HEK293 (cell line): Measurements from ENCODE around the gene TMEM214.

ENCODE experiments used
- CTCF ChIA-PET: fragments of 350-600 bp; formaldehyde crosslinking; extraction: SDS; loops from one replicate; lab custom pipeline; 2021; ENCODE audit warnings: antibody characterized with exemption; lab: Yijun Ruan, JAX
- POLR2A ChIA-PET: fragments of 300-600 bp; formaldehyde crosslinking; extraction: SDS; loops from one replicate; lab custom pipeline; 2020; ENCODE audit warnings: antibody characterized with exemption, inconsistent platforms; lab: Yijun Ruan, JAX
- H3K27ac ChIP-seq: fragments of 200-500 bp; sonication (Bioruptor generic); 2 replicates; pipeline ENCODE4 v1.5.1; 2014; ENCODE audit warnings: low read depth, low read length, control low read depth, inconsistent platforms; ENCODE audit errors: extremely low read depth
- H3K36me3 ChIP-seq, 2 experiments: fragments of 200-500 bp in 1 of 2; sonication (Bioruptor generic) in 1 of 2; 1 replicate in 1 of 2; 2 replicates in 1 of 2; pipeline ENCODE4 v1.5.1; 2014 to 2017; ENCODE audit warnings: inconsistent platforms in 2 of 2, low read length in 2 of 2; ENCODE audit not compliant: control insufficient read depth in 2 of 2, insufficient read depth in 1 of 2
- H3K4me1 ChIP-seq: fragments of 200-500 bp; sonication (Bioruptor generic); 2 replicates; pipeline ENCODE4 v1.5.1; 2014; ENCODE audit warnings: mild to moderate bottlenecking, low read length, inconsistent platforms; ENCODE audit not compliant: control insufficient read depth, insufficient read depth
- H3K4me3 ChIP-seq: 2 replicates; pipeline ENCODE4 v1.5.1; 2011; ENCODE audit warnings: low read depth, mild to moderate bottlenecking, control low read depth, low read length, moderate library complexity
- H3K9me3 ChIP-seq: fragments of 200-500 bp; sonication (Bioruptor generic); 2 replicates; pipeline ENCODE4 v1.5.1; 2014; ENCODE audit warnings: low read depth, low read length, inconsistent platforms; ENCODE audit not compliant: control insufficient read depth, insufficient read depth
- GLI2 ChIP-seq: fragments of 450-650 bp; formaldehyde crosslinking; IDR thresholded peaks from 2 replicates; pipeline ENCODE4; 2017; ENCODE audit warnings: missing biosample characterization, missing genetic modification characterization, low read depth, borderline replicate concordance
- HOXC10 ChIP-seq: sonication (generic); formaldehyde crosslinking; IDR thresholded peaks from 2 replicates; pipeline ENCODE4 v1.8.1; 2023; ENCODE audit warnings: mild to moderate bottlenecking, missing genetic modification reagents
- IKZF3 ChIP-seq: fragments of 450-650 bp; IDR thresholded peaks from 2 replicates; pipeline ENCODE4 v1.5.0; 2018; ENCODE audit warnings: missing biosample characterization, mild to moderate bottlenecking, missing genetic modification characterization, moderate library complexity
- KLF9 ChIP-seq: fragments of 450-650 bp; formaldehyde crosslinking; IDR thresholded peaks from 2 replicates; pipeline ENCODE4 v1.5.1; 2016; ENCODE audit warnings: missing biosample characterization, missing genetic modification characterization, low read depth
- ZBTB48 ChIP-seq: fragments of 450-650 bp; formaldehyde crosslinking; IDR thresholded peaks from 2 replicates; pipeline ENCODE4 v1.5.1; 2016; ENCODE audit warnings: missing biosample characterization, missing genetic modification characterization
- ZNF202 ChIP-seq: fragments of 450-650 bp; formaldehyde crosslinking; IDR thresholded peaks from 2 replicates; pipeline ENCODE4 v1.5.1; 2016; ENCODE audit warnings: missing biosample characterization, missing genetic modification characterization, borderline replicate concordance
- ZNF266 ChIP-seq: fragments of 450-650 bp; formaldehyde crosslinking; IDR thresholded peaks from 2 replicates; pipeline ENCODE4 v1.5.1; 2016; ENCODE audit warnings: missing biosample characterization, missing genetic modification characterization, low read depth
- ZNF335 ChIP-seq: fragments of 450-650 bp; formaldehyde crosslinking; conservative IDR thresholded peaks from 2 replicates; pipeline ENCODE4 v1.5.1; 2016; ENCODE audit warnings: missing biosample characterization, missing genetic modification characterization
- ZNF366 ChIP-seq: fragments of 450-650 bp; formaldehyde crosslinking; conservative IDR thresholded peaks from 2 replicates; pipeline ENCODE4 v1.5.1; 2016; ENCODE audit warnings: missing biosample characterization, missing genetic modification characterization
- ZNF473 ChIP-seq: fragments of 450-650 bp; formaldehyde crosslinking; IDR thresholded peaks from 2 replicates; pipeline ENCODE4 v1.5.1; 2017; ENCODE audit warnings: missing biosample characterization, missing genetic modification characterization
- ZNF600 ChIP-seq: fragments of 450-650 bp; formaldehyde crosslinking; IDR thresholded peaks from 2 replicates; pipeline ENCODE4 v1.5.1; 2016; ENCODE audit warnings: missing biosample characterization, missing genetic modification characterization
- ZNF623 ChIP-seq: fragments of 450-650 bp; formaldehyde crosslinking; IDR thresholded peaks from 2 replicates; pipeline ENCODE4 v1.5.1; 2016; ENCODE audit warnings: missing biosample characterization, missing genetic modification characterization
- ZNF629 ChIP-seq: fragments of 450-650 bp; formaldehyde crosslinking; IDR thresholded peaks from 2 replicates; pipeline ENCODE4 v1.5.1; 2017; ENCODE audit warnings: missing biosample characterization, missing genetic modification characterization
- TF ChIP-seq, protein P1 (sequence below): fragments of 450-650 bp; formaldehyde crosslinking; IDR thresholded peaks from 2 replicates; pipeline ENCODE4 v1.5.1; 2016; ENCODE audit warnings: missing biosample characterization, missing genetic modification characterization
- TF ChIP-seq, protein P2 (sequence below): fragments of 450-650 bp; formaldehyde crosslinking; IDR thresholded peaks from 2 replicates; pipeline ENCODE4 v1.5.1; 2016; ENCODE audit warnings: missing biosample characterization, missing genetic modification characterization, borderline replicate concordance
- TF ChIP-seq, protein P3 (sequence below): fragments of 450-650 bp; formaldehyde crosslinking; IDR thresholded peaks from 2 replicates; pipeline ENCODE4 v1.5.1; 2016; ENCODE audit warnings: missing biosample characterization, missing genetic modification characterization
- TF ChIP-seq, protein P4 (sequence below): fragments of 450-650 bp; formaldehyde crosslinking; IDR thresholded peaks from 2 replicates; pipeline ENCODE4 v1.5.1; 2016; ENCODE audit warnings: missing biosample characterization, missing genetic modification characterization
- TF ChIP-seq, protein P5 (sequence below): fragments of 450-650 bp; formaldehyde crosslinking; IDR thresholded peaks from 2 replicates; pipeline ENCODE4 v1.5.1; 2016; ENCODE audit warnings: missing biosample characterization, missing genetic modification characterization
- TF ChIP-seq, protein P6 (sequence below): fragments of 450-650 bp; IDR thresholded peaks from 2 replicates; pipeline ENCODE4 v1.5.1; 2018; ENCODE audit warnings: missing biosample characterization, missing genetic modification characterization
- TF ChIP-seq, protein P7 (sequence below): fragments of 450-650 bp; formaldehyde crosslinking; IDR thresholded peaks from 2 replicates; pipeline ENCODE4 v1.5.0; 2017; ENCODE audit warnings: missing biosample characterization, missing genetic modification characterization, borderline replicate concordance

The TMEM214 gene

DNA sequence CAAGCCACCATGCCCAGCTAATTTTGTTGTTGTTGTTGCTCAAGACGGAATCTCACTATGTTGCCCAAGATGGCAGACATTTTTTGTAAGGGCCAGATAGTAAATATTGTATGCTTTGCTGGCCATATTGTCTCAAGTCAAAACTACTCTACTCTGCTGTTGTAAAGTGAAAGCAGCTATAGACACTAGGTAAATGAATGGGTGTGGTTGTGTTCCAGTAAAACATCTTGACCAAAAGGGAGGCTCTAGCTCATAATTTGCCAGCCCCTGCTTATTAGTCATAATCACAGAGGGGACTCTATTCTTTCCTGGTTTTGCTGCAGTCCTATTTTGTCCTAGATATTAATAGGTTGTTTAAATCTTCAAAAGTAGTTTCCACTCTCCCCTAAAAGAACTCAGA lies 37.8 kb upstream of the TMEM214 start:
- Histone ChIP-seq H3K4me3 (no peak overlapping the region), H3K4me1 (no peaks in the 10 kb centered on the region), H3K36me3 (no peaks in the 10 kb centered on the region), H3K9me3 (no peaks in the 10 kb centered on the region), H3K27ac (no peak overlapping the region)
- TF ChIP-seq ZNF366 (tag by site-specific recombination) = no peak
- TF ChIP-seq ZNF202 (tag by site-specific recombination) = no peak
- TF ChIP-seq, protein P1, sequence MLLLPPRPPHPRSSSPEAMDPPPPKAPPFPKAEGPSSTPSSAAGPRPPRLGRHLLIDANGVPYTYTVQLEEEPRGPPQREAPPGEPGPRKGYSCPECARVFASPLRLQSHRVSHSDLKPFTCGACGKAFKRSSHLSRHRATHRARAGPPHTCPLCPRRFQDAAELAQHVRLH (tag by site-specific recombination) = no peak
- TF ChIP-seq, protein P2, sequence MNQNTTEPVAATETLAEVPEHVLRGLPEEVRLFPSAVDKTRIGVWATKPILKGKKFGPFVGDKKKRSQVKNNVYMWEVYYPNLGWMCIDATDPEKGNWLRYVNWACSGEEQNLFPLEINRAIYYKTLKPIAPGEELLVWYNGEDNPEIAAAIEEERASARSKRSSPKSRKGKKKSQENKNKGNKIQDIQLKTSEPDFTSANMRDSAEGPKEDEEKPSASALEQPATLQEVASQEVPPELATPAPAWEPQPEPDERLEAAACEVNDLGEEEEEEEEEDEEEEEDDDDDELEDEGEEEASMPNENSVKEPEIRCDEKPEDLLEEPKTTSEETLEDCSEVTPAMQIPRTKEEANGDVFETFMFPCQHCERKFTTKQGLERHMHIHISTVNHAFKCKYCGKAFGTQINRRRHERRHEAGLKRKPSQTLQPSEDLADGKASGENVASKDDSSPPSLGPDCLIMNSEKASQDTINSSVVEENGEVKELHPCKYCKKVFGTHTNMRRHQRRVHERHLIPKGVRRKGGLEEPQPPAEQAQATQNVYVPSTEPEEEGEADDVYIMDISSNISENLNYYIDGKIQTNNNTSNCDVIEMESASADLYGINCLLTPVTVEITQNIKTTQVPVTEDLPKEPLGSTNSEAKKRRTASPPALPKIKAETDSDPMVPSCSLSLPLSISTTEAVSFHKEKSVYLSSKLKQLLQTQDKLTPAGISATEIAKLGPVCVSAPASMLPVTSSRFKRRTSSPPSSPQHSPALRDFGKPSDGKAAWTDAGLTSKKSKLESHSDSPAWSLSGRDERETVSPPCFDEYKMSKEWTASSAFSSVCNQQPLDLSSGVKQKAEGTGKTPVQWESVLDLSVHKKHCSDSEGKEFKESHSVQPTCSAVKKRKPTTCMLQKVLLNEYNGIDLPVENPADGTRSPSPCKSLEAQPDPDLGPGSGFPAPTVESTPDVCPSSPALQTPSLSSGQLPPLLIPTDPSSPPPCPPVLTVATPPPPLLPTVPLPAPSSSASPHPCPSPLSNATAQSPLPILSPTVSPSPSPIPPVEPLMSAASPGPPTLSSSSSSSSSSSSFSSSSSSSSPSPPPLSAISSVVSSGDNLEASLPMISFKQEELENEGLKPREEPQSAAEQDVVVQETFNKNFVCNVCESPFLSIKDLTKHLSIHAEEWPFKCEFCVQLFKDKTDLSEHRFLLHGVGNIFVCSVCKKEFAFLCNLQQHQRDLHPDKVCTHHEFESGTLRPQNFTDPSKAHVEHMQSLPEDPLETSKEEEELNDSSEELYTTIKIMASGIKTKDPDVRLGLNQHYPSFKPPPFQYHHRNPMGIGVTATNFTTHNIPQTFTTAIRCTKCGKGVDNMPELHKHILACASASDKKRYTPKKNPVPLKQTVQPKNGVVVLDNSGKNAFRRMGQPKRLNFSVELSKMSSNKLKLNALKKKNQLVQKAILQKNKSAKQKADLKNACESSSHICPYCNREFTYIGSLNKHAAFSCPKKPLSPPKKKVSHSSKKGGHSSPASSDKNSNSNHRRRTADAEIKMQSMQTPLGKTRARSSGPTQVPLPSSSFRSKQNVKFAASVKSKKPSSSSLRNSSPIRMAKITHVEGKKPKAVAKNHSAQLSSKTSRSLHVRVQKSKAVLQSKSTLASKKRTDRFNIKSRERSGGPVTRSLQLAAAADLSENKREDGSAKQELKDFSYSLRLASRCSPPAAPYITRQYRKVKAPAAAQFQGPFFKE (tag by site-specific recombination) = no peak
- TF ChIP-seq HOXC10 (CRISPR knock-in tag) = no peak
- TF ChIP-seq, protein P3, sequence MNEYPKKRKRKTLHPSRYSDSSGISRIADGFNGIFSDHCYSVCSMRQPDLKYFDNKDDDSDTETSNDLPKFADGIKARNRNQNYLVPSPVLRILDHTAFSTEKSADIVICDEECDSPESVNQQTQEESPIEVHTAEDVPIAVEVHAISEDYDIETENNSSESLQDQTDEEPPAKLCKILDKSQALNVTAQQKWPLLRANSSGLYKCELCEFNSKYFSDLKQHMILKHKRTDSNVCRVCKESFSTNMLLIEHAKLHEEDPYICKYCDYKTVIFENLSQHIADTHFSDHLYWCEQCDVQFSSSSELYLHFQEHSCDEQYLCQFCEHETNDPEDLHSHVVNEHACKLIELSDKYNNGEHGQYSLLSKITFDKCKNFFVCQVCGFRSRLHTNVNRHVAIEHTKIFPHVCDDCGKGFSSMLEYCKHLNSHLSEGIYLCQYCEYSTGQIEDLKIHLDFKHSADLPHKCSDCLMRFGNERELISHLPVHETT (tag by site-specific recombination) = no peak
- TF ChIP-seq ZNF473 (tag by site-specific recombination) = no peak
- TF ChIP-seq ZBTB48 (tag by site-specific recombination) = no peak
- no peak for TF ChIP-seq GLI2 (tag by site-specific recombination)
- TF ChIP-seq, protein P4, sequence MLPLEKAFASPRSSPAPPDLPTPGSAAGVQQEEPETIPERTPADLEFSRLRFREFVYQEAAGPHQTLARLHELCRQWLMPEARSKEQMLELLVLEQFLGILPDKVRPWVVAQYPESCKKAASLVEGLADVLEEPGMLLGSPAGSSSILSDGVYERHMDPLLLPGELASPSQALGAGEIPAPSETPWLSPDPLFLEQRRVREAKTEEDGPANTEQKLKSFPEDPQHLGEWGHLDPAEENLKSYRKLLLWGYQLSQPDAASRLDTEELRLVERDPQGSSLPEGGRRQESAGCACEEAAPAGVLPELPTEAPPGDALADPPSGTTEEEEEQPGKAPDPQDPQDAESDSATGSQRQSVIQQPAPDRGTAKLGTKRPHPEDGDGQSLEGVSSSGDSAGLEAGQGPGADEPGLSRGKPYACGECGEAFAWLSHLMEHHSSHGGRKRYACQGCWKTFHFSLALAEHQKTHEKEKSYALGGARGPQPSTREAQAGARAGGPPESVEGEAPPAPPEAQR (tag by site-specific recombination) = no peak
- TF ChIP-seq IKZF3 (tag by site-specific recombination) = no peak
- no peak for TF ChIP-seq ZNF623 (tag by site-specific recombination)
- no peak for TF ChIP-seq KLF9 (tag by site-specific recombination)
- CTCF ChIA-PET = interaction anchor here (0.6 to 3.8 kb wide), 5 partner anchors 9 to 149 kb away, joined by 5 to 16 read pairs (median 8); no protein-coding TSS in a partner anchor
- POLR2A ChIA-PET = no interaction called here

DNA sequence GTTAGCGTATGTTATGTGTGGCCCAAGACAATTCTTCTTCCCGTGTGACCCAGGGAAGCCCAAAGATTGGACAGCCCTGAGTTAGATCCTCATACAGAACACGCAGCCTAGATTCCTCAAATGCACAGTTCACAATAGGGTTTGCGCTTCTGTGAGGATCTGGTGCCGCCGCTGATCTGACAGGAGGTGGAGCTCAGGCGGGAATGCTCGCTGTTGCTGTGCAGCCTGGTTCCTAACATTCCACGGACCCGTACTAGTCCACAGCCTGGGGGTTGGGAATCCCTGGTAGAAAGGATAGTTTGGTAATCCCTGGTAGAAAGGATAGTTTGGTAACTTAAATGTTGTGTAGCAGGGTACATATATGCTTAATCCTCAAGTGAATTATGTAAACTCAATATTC lies 35.4 kb upstream of the TMEM214 start:
- ChIA-PET CTCF (interaction anchor here (0.6 to 1.0 kb wide), 3 partner anchors 15 to 151 kb away, joined by 3 to 4 read pairs (median 4); no protein-coding TSS in a partner anchor), POLR2A (no interaction called here)
- H3K9me3 ChIP-seq = no peaks in the 10 kb centered on the region
- TF ChIP-seq, protein P5, sequence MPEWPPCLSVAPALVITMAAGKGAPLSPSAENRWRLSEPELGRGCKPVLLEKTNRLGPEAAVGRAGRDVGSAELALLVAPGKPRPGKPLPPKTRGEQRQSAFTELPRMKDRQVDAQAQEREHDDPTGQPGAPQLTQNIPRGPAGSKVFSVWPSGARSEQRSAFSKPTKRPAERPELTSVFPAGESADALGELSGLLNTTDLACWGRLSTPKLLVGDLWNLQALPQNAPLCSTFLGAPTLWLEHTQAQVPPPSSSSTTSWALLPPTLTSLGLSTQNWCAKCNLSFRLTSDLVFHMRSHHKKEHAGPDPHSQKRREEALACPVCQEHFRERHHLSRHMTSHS = no peak
- TF ChIP-seq, protein P6, sequence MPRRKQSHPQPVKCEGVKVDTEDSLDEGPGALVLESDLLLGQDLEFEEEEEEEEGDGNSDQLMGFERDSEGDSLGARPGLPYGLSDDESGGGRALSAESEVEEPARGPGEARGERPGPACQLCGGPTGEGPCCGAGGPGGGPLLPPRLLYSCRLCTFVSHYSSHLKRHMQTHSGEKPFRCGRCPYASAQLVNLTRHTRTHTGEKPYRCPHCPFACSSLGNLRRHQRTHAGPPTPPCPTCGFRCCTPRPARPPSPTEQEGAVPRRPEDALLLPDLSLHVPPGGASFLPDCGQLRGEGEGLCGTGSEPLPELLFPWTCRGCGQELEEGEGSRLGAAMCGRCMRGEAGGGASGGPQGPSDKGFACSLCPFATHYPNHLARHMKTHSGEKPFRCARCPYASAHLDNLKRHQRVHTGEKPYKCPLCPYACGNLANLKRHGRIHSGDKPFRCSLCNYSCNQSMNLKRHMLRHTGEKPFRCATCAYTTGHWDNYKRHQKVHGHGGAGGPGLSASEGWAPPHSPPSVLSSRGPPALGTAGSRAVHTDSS (tag by site-specific recombination) = no peak
- TF ChIP-seq, protein P7, sequence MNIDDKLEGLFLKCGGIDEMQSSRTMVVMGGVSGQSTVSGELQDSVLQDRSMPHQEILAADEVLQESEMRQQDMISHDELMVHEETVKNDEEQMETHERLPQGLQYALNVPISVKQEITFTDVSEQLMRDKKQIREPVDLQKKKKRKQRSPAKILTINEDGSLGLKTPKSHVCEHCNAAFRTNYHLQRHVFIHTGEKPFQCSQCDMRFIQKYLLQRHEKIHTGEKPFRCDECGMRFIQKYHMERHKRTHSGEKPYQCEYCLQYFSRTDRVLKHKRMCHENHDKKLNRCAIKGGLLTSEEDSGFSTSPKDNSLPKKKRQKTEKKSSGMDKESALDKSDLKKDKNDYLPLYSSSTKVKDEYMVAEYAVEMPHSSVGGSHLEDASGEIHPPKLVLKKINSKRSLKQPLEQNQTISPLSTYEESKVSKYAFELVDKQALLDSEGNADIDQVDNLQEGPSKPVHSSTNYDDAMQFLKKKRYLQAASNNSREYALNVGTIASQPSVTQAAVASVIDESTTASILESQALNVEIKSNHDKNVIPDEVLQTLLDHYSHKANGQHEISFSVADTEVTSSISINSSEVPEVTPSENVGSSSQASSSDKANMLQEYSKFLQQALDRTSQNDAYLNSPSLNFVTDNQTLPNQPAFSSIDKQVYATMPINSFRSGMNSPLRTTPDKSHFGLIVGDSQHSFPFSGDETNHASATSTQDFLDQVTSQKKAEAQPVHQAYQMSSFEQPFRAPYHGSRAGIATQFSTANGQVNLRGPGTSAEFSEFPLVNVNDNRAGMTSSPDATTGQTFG (tag by site-specific recombination) = no peak
- no peak for TF ChIP-seq ZNF335
- TF ChIP-seq ZNF266 (tag by site-specific recombination) = no peak
- TF ChIP-seq ZNF629 = no peak
- TF ChIP-seq ZNF600 (tag by site-specific recombination) = no peak

More for the DNA sequence above, 35.4 kb upstream of the TMEM214 start:
- Histone ChIP-seq H3K36me3 (no peaks in the 10 kb centered on the region), H3K4me3 (no peak overlapping the region), H3K4me1 (no peaks in the 10 kb centered on the region), H3K27ac (no peak overlapping the region)
